BE2C (cell line): ENCODE results near the gene HRH1.
A peak's percentile ranks its signal among the peaks of the same experiment; 100 is the strongest.

ENCODE experiments used
- DNase-seq: peaks from one replicate; pipeline ENCODE4 v3.0.0-alpha.2; 2020
- H3K27me3 ChIP-seq: fragments of 250-450 bp; sonication (Bioruptor Pico); 2 replicates; pipeline ENCODE4 v1.5.1; 2020; ENCODE audit warnings: mild to moderate bottlenecking
- H3K36me3 ChIP-seq: fragments of 250-450 bp; sonication (Bioruptor Pico); 2 replicates; pipeline ENCODE4 v1.5.1; 2020; ENCODE audit warnings: mild to moderate bottlenecking
- H3K4me1 ChIP-seq: fragments of 250-450 bp; sonication (Bioruptor Pico); 2 replicates; pipeline ENCODE4 v1.5.1; 2020
- H3K4me3 ChIP-seq: 2 replicates; pipeline ENCODE4 v1.5.1; 2011; ENCODE audit warnings: low read depth, low read length
- H3K9me3 ChIP-seq: fragments of 250-450 bp; sonication (Bioruptor Pico); 2 replicates; pipeline ENCODE4 v1.5.1; 2020
- TF ChIP-seq, protein P1 (sequence below): IDR thresholded peaks from 2 replicates; pipeline ENCODE4 v1.5.1; 2012; ENCODE audit warnings: mild to moderate bottlenecking, low read depth, low read length

Gene HRH1

GRCh38 chr3:11155341-11156025, 1.2 kb downstream of the HRH1 start:
- TF ChIP-seq, protein P1, sequence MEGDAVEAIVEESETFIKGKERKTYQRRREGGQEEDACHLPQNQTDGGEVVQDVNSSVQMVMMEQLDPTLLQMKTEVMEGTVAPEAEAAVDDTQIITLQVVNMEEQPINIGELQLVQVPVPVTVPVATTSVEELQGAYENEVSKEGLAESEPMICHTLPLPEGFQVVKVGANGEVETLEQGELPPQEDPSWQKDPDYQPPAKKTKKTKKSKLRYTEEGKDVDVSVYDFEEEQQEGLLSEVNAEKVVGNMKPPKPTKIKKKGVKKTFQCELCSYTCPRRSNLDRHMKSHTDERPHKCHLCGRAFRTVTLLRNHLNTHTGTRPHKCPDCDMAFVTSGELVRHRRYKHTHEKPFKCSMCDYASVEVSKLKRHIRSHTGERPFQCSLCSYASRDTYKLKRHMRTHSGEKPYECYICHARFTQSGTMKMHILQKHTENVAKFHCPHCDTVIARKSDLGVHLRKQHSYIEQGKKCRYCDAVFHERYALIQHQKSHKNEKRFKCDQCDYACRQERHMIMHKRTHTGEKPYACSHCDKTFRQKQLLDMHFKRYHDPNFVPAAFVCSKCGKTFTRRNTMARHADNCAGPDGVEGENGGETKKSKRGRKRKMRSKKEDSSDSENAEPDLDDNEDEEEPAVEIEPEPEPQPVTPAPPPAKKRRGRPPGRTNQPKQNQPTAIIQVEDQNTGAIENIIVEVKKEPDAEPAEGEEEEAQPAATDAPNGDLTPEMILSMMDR, result peak; percentile 63
- Histone ChIP-seq H3K4me1 (no peaks in the 10 kb centered on the region), H3K9me3 (no peaks in the 10 kb centered on the region), H3K4me3 (peak overlapping the region; percentile 28; the same call in 1 of the 2 replicates), H3K27me3 (peaks cover 11% of the 10 kb centered on the region; the same call in 1 of the 2 replicates), H3K36me3 (no peaks in the 10 kb centered on the region)
- DNase-seq, result peak; percentile 69

- no peak overlapping the region for H3K4me3 ChIP-seq
- no peaks in the 10 kb centered on the region for H3K36me3 ChIP-seq
- no peak for DNase-seq
- peaks cover 11% of the 10 kb centered on the region; the same call in 1 of the 2 replicates for H3K27me3 ChIP-seq
- TF ChIP-seq, protein P1, result no peak
- H3K4me1 ChIP-seq, result no peaks in the 10 kb centered on the region
- H3K9me3 ChIP-seq, result no peaks in the 10 kb centered on the region
Measured at GRCh38 chr3:11156026-11156410, 1.7 kb downstream of the HRH1 start.

GRCh38 chr3:11157421-11157820, 3.1 kb downstream of the HRH1 start:
- Histone ChIP-seq H3K4me1 (no peaks in the 10 kb centered on the region), H3K36me3 (no peaks in the 10 kb centered on the region), H3K4me3 (no peak overlapping the region), H3K27me3 (peaks cover 11% of the 10 kb centered on the region; the same call in 1 of the 2 replicates), H3K9me3 (no peaks in the 10 kb centered on the region)
- TF ChIP-seq, protein P1, result no peak
- DNase-seq, result no peak

DNA sequence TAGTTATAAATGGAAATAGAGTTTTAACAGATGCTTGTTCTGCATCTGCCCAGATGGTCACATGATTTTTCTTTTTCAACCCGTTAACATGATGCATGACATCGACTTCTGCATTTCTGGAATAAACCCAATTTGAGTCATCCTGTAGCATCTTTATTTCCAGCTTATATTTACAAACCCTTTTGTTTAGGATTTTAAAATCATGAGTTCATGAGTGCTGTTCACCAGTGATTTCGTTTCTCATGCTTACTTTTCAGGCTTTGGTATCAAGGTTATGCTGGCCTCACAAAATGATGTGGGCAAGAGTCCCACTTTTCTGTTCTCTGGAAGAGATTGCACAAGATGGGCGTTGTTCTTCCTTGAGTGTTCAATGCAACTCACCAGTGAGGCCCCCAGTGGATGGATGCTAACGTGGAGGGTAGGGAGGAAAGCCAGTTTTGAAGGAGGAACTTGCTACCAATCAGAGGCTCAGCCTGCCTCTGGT, 5.2 kb downstream of the HRH1 start:
- H3K27me3 ChIP-seq, result peaks cover 7% of the 10 kb centered on the region; the same call in 1 of the 2 replicates
- H3K4me1 ChIP-seq, result no peaks in the 10 kb centered on the region
- H3K4me3 ChIP-seq, result no peak overlapping the region
- DNase-seq, result no peak
- no peaks in the 10 kb centered on the region for H3K36me3 ChIP-seq
- H3K9me3 ChIP-seq, result no peaks in the 10 kb centered on the region
- TF ChIP-seq, protein P1, result no peak

DNA sequence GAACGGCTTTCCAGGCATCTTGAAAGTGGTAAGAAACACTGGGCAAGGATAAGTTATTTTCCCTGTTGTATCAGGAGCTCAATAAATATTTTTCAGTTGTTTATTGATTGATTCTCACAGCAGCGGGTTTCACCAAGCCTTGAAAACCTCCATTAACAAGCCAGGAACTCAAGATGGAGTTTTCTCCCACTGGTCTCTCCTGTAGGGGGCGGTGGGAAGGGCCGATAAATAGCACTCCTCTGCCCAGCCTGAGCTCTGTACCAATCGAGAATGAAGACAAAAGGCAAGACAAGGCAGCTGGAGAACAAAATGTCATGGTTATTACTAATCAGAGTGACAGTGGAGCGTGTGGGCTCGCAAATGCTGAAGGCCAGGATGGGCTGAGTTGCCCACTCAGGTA, 7.4 kb downstream of the HRH1 start:
- Histone ChIP-seq H3K9me3 (no peaks in the 10 kb centered on the region), H3K36me3 (no peaks in the 10 kb centered on the region), H3K4me3 (no peak overlapping the region), H3K4me1 (no peaks in the 10 kb centered on the region), H3K27me3 (no peaks in the 10 kb centered on the region)
- DNase-seq, result no peak
- TF ChIP-seq, protein P1, result no peak

GRCh38 chr3:11162401-11163345, 8.4 kb downstream of the HRH1 start:
- H3K4me3 ChIP-seq, result no peak overlapping the region
- DNase-seq, result no peak
- TF ChIP-seq, protein P1, result no peak
- no peaks in the 10 kb centered on the region for H3K9me3 ChIP-seq
- no peaks in the 10 kb centered on the region for H3K4me1 ChIP-seq
- no peaks in the 10 kb centered on the region for H3K36me3 ChIP-seq
- no peaks in the 10 kb centered on the region for H3K27me3 ChIP-seq
